Measurements from ENCODE around the gene TRIM62.

TRIM62 gene

GRCh38 chr1:33173091-33173490 lies 8.8 kb downstream of the TRIM62 start:
- no peaks in the 10 kb centered on the region for H3K27me3 ChIP-seq (ENCODE audit: control insufficient read depth, insufficient read depth, low read length)
- no peak overlapping the region for H3K27ac ChIP-seq
- H3K36me3 ChIP-seq (ENCODE audit: control insufficient read depth, insufficient read depth, low read length), result no peaks in the 10 kb centered on the region
- no peaks in the 10 kb centered on the region for H3K9me3 ChIP-seq (ENCODE audit: control insufficient read depth, low read length)
- no peak overlapping the region for H3K4me3 ChIP-seq (ENCODE audit: low read depth, low read length)
- peaks cover 3% of the 10 kb centered on the region for H3K79me2 ChIP-seq
- no peak for TF ChIP-seq CTCF (IDR thresholded peaks at IDR 0.05)
- H3K9ac ChIP-seq, result no peak overlapping the region
- no peaks in the 10 kb centered on the region for H3K4me1 ChIP-seq
- no peak overlapping the region for H2AFZ ChIP-seq
- H3K4me2 ChIP-seq (ENCODE audit: low read length), result no peak overlapping the region

GRCh38 chr1:33171977-33172813 lies 9.6 kb downstream of the TRIM62 start:
- no peaks in the 10 kb centered on the region for H3K9me3 ChIP-seq (ENCODE audit: control insufficient read depth, low read length)
- no peaks in the 10 kb centered on the region for H3K27me3 ChIP-seq (ENCODE audit: control insufficient read depth, insufficient read depth, low read length)
- no peak overlapping the region for H2AFZ ChIP-seq
- H3K9ac ChIP-seq, result no peak overlapping the region
- peaks cover 3% of the 10 kb centered on the region for H3K79me2 ChIP-seq
- no peaks in the 10 kb centered on the region for H3K36me3 ChIP-seq (ENCODE audit: control insufficient read depth, insufficient read depth, low read length)
- H3K4me3 ChIP-seq (ENCODE audit: low read depth, low read length), result no peak overlapping the region
- no peak for TF ChIP-seq CTCF (IDR thresholded peaks at IDR 0.05)
- no peak overlapping the region for H3K4me2 ChIP-seq (ENCODE audit: low read length)
- H3K27ac ChIP-seq, result no peak overlapping the region
- no peaks in the 10 kb centered on the region for H3K4me1 ChIP-seq

- peak overlapping the region; percentile 19 for H3K27ac ChIP-seq
- H3K27me3 ChIP-seq (ENCODE audit: control insufficient read depth, insufficient read depth, low read length), result no peaks in the 10 kb centered on the region
- TF ChIP-seq CTCF (IDR thresholded peaks at IDR 0.05), result no peak
- H3K4me1 ChIP-seq, result no peaks in the 10 kb centered on the region
- H2AFZ ChIP-seq, result no peak overlapping the region
- H3K79me2 ChIP-seq, result peaks cover 3% of the 10 kb centered on the region
- H3K36me3 ChIP-seq (ENCODE audit: control insufficient read depth, insufficient read depth, low read length), result no peaks in the 10 kb centered on the region
- H3K4me2 ChIP-seq (ENCODE audit: low read length), result no peak overlapping the region
- no peak overlapping the region for H3K9ac ChIP-seq
- no peaks in the 10 kb centered on the region for H3K9me3 ChIP-seq (ENCODE audit: control insufficient read depth, low read length)
- no peak overlapping the region for H3K4me3 ChIP-seq (ENCODE audit: low read depth, low read length)
Measured at GRCh38 chr1:33170351-33171274, 11.2 kb downstream of the TRIM62 start.

- Histone ChIP-seq H3K27ac (no peak overlapping the region), H2AFZ (no peak overlapping the region), H3K4me2 (ENCODE audit: low read length) (no peak overlapping the region), H3K79me2 (peaks cover 2% of the 10 kb centered on the region), H3K9ac (no peak overlapping the region), H3K4me3 (ENCODE audit: low read depth, low read length) (no peak overlapping the region), H3K4me1 (no peaks in the 10 kb centered on the region), H3K9me3 (ENCODE audit: control insufficient read depth, low read length) (no peaks in the 10 kb centered on the region), H3K36me3 (ENCODE audit: control insufficient read depth, insufficient read depth, low read length) (no peaks in the 10 kb centered on the region), H3K27me3 (ENCODE audit: control insufficient read depth, insufficient read depth, low read length) (no peaks in the 10 kb centered on the region)
- no peak for TF ChIP-seq CTCF (IDR thresholded peaks at IDR 0.05)
Measured at GRCh38 chr1:33169290-33170055, 12.4 kb downstream of the TRIM62 start.
